OCI-LY7 (cell line): Measurements from ENCODE around the gene CD160. TPM values are rescaled to one million over a fixed set of nuclear protein-coding genes. Genes with fewer than 3 reads are reported as not detected.

Experiments used
- BruUV-seq: library from RNA; stranded (reverse); fragments of 400-500 nt; replicated peaks from 2 replicates; lab custom pipeline; 2021; lab: Mats Ljungman, UMichigan
- CTCF ChIA-PET: fragments of 300-600 bp; sonication (Branson Sonifier 250); formaldehyde crosslinking; loops from one replicate; lab custom pipeline; 2022; ENCODE audit warnings: antibody characterized with exemption; ENCODE audit not compliant: unreplicated experiment; lab: Charles Lee
- POLR2A ChIA-PET: fragments of 300-600 bp; sonication (Branson Sonifier 250); formaldehyde crosslinking; loops from one replicate; lab custom pipeline; 2022; ENCODE audit warnings: antibody characterized with exemption; lab: Charles Lee
- DNase-seq: peaks from one replicate; pipeline ENCODE4 v3.0.0-alpha.2; 2015; ENCODE audit warnings: low spot score
- H2AFZ ChIP-seq: fragments of 200-600 bp; sonication (generic), shearing (Covaris generic); 2 replicates; pipeline ENCODE4 v1.6.1; 2014; ENCODE audit warnings: mild to moderate bottlenecking, antibody characterized with exemption, low read length, moderate library complexity
- H3K27ac ChIP-seq: fragments of 200-600 bp; sonication (generic); 2 replicates; pipeline ENCODE4 v1.5.1; 2014; ENCODE audit warnings: mixed run types, low read depth, mild to moderate bottlenecking, moderate library complexity, low read length, inconsistent platforms; ENCODE audit not compliant: poor library complexity, severe bottlenecking
- H3K36me3 ChIP-seq: fragments of 200-600 bp; sonication (generic); 2 replicates; pipeline ENCODE4 v1.6.1; 2014; ENCODE audit warnings: mild to moderate bottlenecking, antibody characterized with exemption, low read length, moderate library complexity, mixed read lengths; ENCODE audit not compliant: insufficient read depth
- H3K4me1 ChIP-seq: fragments of 200-600 bp; sonication (generic); 2 replicates; pipeline ENCODE4 v1.5.1; 2014; ENCODE audit warnings: mild to moderate bottlenecking, low read length; ENCODE audit not compliant: insufficient read depth, poor library complexity, severe bottlenecking
- H3K4me2 ChIP-seq: fragments of 200-600 bp; sonication (generic); 2 replicates; pipeline ENCODE4 v1.6.1; 2014; ENCODE audit warnings: mild to moderate bottlenecking, low read length
- H3K4me3 ChIP-seq: fragments of 200-600 bp; sonication (generic); 2 replicates; pipeline ENCODE4 v1.5.1; 2014; ENCODE audit warnings: mild to moderate bottlenecking, low read depth, low read length; ENCODE audit not compliant: poor library complexity, severe bottlenecking
- H3K79me2 ChIP-seq: fragments of 200-600 bp; sonication (generic); 2 replicates; pipeline ENCODE4 v1.6.1; 2016; ENCODE audit warnings: low read depth, mild to moderate bottlenecking, low read length, moderate library complexity, mixed read lengths; ENCODE audit not compliant: insufficient read depth
- H3K9me2 ChIP-seq: fragments of 200-600 bp; sonication (generic); 2 replicates; pipeline ENCODE4 v1.6.1; 2016; ENCODE audit warnings: mild to moderate bottlenecking, low read length, mixed read lengths; ENCODE audit not compliant: insufficient read depth
- H3K9me3 ChIP-seq: fragments of 200-600 bp; sonication (generic); 2 replicates; pipeline ENCODE4 v1.6.1; 2014; ENCODE audit warnings: mild to moderate bottlenecking, mixed run types, low read length, mixed read lengths
- H4K20me1 ChIP-seq: fragments of 200-600 bp; sonication (generic); 2 replicates; pipeline ENCODE4 v1.6.1; 2014; ENCODE audit warnings: mild to moderate bottlenecking, antibody characterized with exemption, low read length, moderate library complexity, mixed read lengths; ENCODE audit not compliant: insufficient read depth
- CTCF ChIP-seq: fragments of 200-600 bp; sonication (generic); conservative IDR thresholded peaks from 2 replicates; pipeline ENCODE4 v1.5.1; 2014; ENCODE audit warnings: mild to moderate bottlenecking, antibody characterized with exemption, low read length, moderate library complexity, mixed read lengths
- EZH2phosphoT487 ChIP-seq: fragments of 200-600 bp; sonication (generic); IDR thresholded peaks from 2 replicates; pipeline ENCODE4 v1.6.1; 2018; ENCODE audit warnings: low read depth, borderline replicate concordance, mild to moderate bottlenecking, mixed run types, antibody characterized with exemption, low read length, moderate library complexity, mixed read lengths
- intact Hi-C: fragments of 100-400 bp; cut with micrococcal nuclease; formaldehyde crosslinking; loops from one replicate; pipeline ENCODE4 v1.10.0; 2022; ENCODE audit not compliant: unreplicated experiment
- total RNA-seq, 2 experiments: library from RNA; depleted of rRNA in 1 of 2; stranded (reverse); fragments of >200 nt in 1 of 2; shearing (Covaris generic) in 1 of 2; gene quantifications; 2 replicates each; pipeline ENCODE4 v1.2.3, GENCODE V29; 2014 to 2022

Gene CD160
- total RNA-seq, 2 experiments from 2014 or later, result not detected

GRCh38 chr1:145785547-145785946, 66.2 kb downstream of the CD160 start:
- no peak overlapping the region for H3K4me2 ChIP-seq
- H4K20me1 ChIP-seq, result no peaks in the 10 kb centered on the region
- no peak overlapping the region for H3K27ac ChIP-seq
- no peak overlapping the region for H3K4me3 ChIP-seq
- no peak for DNase-seq
- no TSS peak for BruUV-seq
- H3K4me1 ChIP-seq, result no peaks in the 10 kb centered on the region
- H3K9me3 ChIP-seq, result no peaks in the 10 kb centered on the region
- H3K36me3 ChIP-seq, result peaks cover 35% of the 10 kb centered on the region
- H3K79me2 ChIP-seq, result no peaks in the 10 kb centered on the region
- TF ChIP-seq CTCF (no peak), EZH2phosphoT487 (no peak)
- intact Hi-C loops, result no loop called here
- no peaks in the 10 kb centered on the region for H3K9me2 ChIP-seq
- ChIA-PET POLR2A (interaction anchor here (1.0 kb wide), 1 partner anchor 16 kb away, joined by 3 read pairs; no protein-coding TSS in a partner anchor), CTCF (no interaction called here)
- no peak overlapping the region for H2AFZ ChIP-seq

GRCh38 chr1:145786271-145786670, 67.0 kb downstream of the CD160 start:
- intact Hi-C loops, result no loop called here
- H3K4me1 ChIP-seq, result no peaks in the 10 kb centered on the region
- H3K9me3 ChIP-seq, result no peaks in the 10 kb centered on the region
- H3K36me3 ChIP-seq, result peaks cover 41% of the 10 kb centered on the region
- no peak overlapping the region for H3K4me3 ChIP-seq
- ChIA-PET CTCF (no interaction called here), POLR2A (interaction anchor here (1.0 kb wide), 1 partner anchor 16 kb away, joined by 3 read pairs; no protein-coding TSS in a partner anchor)
- BruUV-seq, result no TSS peak
- TF ChIP-seq EZH2phosphoT487 (no peak), CTCF (no peak)
- H3K27ac ChIP-seq, result no peak overlapping the region
- no peak overlapping the region for H2AFZ ChIP-seq
- H3K79me2 ChIP-seq, result no peaks in the 10 kb centered on the region
- H3K9me2 ChIP-seq, result no peaks in the 10 kb centered on the region
- no peak overlapping the region for H3K4me2 ChIP-seq
- DNase-seq, result no peak
- H4K20me1 ChIP-seq, result no peaks in the 10 kb centered on the region

- no peak overlapping the region for H2AFZ ChIP-seq
- DNase-seq, result no peak
- H3K9me2 ChIP-seq, result no peaks in the 10 kb centered on the region
- peaks cover 54% of the 10 kb centered on the region for H3K36me3 ChIP-seq
- no peak for TF ChIP-seq CTCF
- TF ChIP-seq EZH2phosphoT487, result no peak
- no TSS peak for BruUV-seq
- no peak overlapping the region for H3K4me3 ChIP-seq
- H3K9me3 ChIP-seq, result no peaks in the 10 kb centered on the region
- CTCF ChIA-PET, result no interaction called here
- H3K27ac ChIP-seq, result no peak overlapping the region
- no peaks in the 10 kb centered on the region for H4K20me1 ChIP-seq
- H3K4me1 ChIP-seq, result no peaks in the 10 kb centered on the region
- intact Hi-C loops, result no loop called here
- H3K4me2 ChIP-seq, result no peak overlapping the region
- peaks cover 3% of the 10 kb centered on the region; the same call in 1 of the 2 replicates for H3K79me2 ChIP-seq
- POLR2A ChIA-PET, result no interaction called here
Measured at GRCh38 chr1:145788580-145788979, 69.3 kb downstream of the CD160 start.
